T-helper 1 cell treated with Interleukin-12 subunit alpha and Interleukin-12 subunit beta and Interleukin-4 antibody, amounts not matched to agents 30 μg/mL and 1 μg/mL, for 36 hours (primary cell): ENCODE results near the gene ABHD13.
"Not testable (repeated sequence)": the region's sequence is repeated elsewhere in the genome, so short reads cannot be mapped to it uniquely, and the experiment has no call there.

Experiments used
- H3K27ac Mint-ChIP-seq: one replicate; pipeline ENCODE4 v1.8.0; 2021; ENCODE audit warnings: mild to moderate bottlenecking, mixed read lengths
- H3K27me3 Mint-ChIP-seq: one replicate; pipeline ENCODE4 v1.8.0; 2021; ENCODE audit warnings: low read depth, mixed read lengths
- H3K36me3 Mint-ChIP-seq: one replicate; pipeline ENCODE4 v1.8.0; 2021; ENCODE audit warnings: low read depth, mixed read lengths
- H3K4me1 Mint-ChIP-seq: one replicate; pipeline ENCODE4 v1.8.0; 2021; ENCODE audit warnings: low read depth, mixed read lengths
- H3K4me3 Mint-ChIP-seq: one replicate; pipeline ENCODE4 v1.8.0; 2021; ENCODE audit warnings: mild to moderate bottlenecking, moderate library complexity, mixed read lengths
- H3K9me3 Mint-ChIP-seq: one replicate; pipeline ENCODE4 v1.8.0; 2021; ENCODE audit warnings: mixed read lengths

Gene ABHD13

GRCh38 chr13:108263621-108264355 is 45.6 kb downstream of the ABHD13 start:
- Mint-ChIP-seq H3K9me3 (no peaks in the 10 kb centered on the region), H3K4me3 (no peak overlapping the region), H3K4me1 (peaks cover 20% of the 10 kb centered on the region), H3K27ac (no peak overlapping the region), H3K36me3 (peaks cover 5% of the 10 kb centered on the region), H3K27me3 (no peaks in the 10 kb centered on the region)

DNA sequence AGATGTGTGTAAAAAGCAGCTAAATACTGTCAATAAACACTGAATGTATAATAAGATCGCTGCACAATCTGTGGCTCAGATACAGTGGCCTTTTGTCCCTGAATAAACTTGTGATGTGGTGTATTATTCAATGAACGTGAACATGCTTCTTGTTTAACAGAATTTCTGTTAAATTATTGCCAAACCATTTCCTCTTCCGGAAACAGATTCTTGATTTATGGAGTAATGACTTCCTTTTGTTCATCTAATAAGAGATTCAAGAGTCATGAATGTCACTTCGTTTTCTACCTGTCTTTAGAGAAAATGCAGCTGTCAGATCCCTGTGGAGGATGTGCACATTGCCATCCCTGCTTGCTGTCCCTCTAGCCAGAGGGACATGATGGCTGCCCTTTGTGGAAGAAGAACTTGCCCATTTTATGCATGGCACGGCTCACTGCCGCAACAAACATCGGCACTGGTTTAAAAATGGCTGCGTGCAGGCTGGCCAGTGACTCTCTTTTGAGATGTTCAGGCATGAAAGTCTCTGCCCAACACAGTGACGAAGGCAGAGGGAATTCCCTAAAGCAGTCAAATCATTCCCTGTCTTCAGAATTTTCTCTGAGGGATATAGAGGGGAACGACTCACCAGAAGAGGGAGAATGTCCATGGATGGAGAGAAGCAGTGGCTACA is 48.3 kb downstream of the ABHD13 start:
- peaks cover 37% of the 10 kb centered on the region for H3K4me1 Mint-ChIP-seq
- H3K4me3 Mint-ChIP-seq: peak overlapping the region; percentile 14
- peaks cover 5% of the 10 kb centered on the region for H3K36me3 Mint-ChIP-seq
- no peaks in the 10 kb centered on the region for H3K27me3 Mint-ChIP-seq
- H3K27ac Mint-ChIP-seq: no peak overlapping the region
- no peaks in the 10 kb centered on the region for H3K9me3 Mint-ChIP-seq

GRCh38 chr13:108267347-108267746 is 49.2 kb downstream of the ABHD13 start:
- no peak overlapping the region for H3K27ac Mint-ChIP-seq
- H3K36me3 Mint-ChIP-seq: peaks cover 7% of the 10 kb centered on the region
- H3K9me3 Mint-ChIP-seq: no peaks in the 10 kb centered on the region
- H3K4me3 Mint-ChIP-seq: no peak overlapping the region
- peaks cover 40% of the 10 kb centered on the region for H3K4me1 Mint-ChIP-seq
- no peaks in the 10 kb centered on the region for H3K27me3 Mint-ChIP-seq

DNA sequence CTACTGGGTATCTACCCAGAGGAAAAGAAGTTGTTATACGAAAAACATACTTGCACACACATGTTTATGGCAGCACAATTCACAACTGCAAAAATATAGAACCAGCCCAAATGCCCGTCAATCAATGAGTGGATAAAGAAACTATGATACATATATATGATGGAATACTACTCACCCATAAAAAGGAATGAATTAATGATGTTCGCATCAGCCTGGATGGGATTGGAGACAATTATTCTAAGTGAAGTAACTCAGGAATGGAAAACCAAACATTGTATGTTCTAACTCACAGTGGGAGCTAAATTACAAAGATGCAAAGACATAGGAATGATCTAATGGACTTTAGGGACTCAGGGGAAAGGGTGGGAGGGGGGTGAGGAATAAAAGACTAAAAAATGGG is 49.7 kb downstream of the ABHD13 start:
- H3K4me3 Mint-ChIP-seq, H3K27ac Mint-ChIP-seq, H3K9me3 Mint-ChIP-seq, H3K27me3 Mint-ChIP-seq, H3K36me3 Mint-ChIP-seq: not testable (repeated sequence)
- H3K4me1 Mint-ChIP-seq: peaks cover 41% of the 10 kb centered on the region

DNA sequence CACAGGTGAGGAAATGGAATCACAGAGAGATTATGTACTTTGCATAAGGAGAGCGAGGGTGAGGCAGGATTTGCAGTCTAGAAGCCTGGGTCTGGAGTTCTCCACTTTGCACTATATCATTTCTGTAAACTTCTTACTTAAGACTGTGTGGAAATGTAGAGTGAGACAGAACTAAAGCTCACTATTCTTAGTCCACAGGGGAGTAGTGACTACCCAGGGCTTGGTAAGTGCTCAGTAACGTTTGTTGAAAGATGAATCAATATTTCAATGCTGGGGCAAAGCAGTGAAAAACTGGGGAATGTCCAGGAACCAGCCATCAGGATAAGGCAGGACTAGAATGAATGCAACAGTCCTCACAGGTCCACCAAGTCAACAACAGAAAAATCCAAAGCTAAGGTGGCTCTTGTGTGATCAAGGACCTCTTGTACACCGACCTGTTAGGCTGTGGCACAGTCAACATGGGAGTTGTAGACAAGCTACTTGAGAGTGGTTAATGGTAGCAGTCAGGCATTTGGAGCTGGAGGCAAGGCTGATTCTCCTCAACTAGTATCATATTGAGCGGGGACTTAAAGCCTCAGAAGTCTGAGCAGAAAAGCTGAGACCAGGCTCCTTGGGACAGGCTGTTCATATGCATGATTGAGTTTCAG is 50.4 kb downstream of the ABHD13 start:
- no peaks in the 10 kb centered on the region for H3K9me3 Mint-ChIP-seq
- no peak overlapping the region for H3K4me3 Mint-ChIP-seq
- peaks cover 43% of the 10 kb centered on the region for H3K4me1 Mint-ChIP-seq
- H3K36me3 Mint-ChIP-seq: peaks cover 8% of the 10 kb centered on the region
- H3K27ac Mint-ChIP-seq: peak overlapping the region; percentile 45
- no peaks in the 10 kb centered on the region for H3K27me3 Mint-ChIP-seq

GRCh38 chr13:108269601-108270328 is 51.6 kb downstream of the ABHD13 start, which contains the start of gene TNFSF13B:
Gene TNFSF13B (plus strand): TSS chr13:108269718. CDS start chr13:108269896, 178 bp downstream.
- peak within 1 kb of the TSS; percentile 92 for H3K27ac Mint-ChIP-seq
- H3K27me3 Mint-ChIP-seq: no peaks in the 10 kb centered on the region
- peaks cover 44% of the 10 kb centered on the region for H3K4me1 Mint-ChIP-seq
- no peaks in the 10 kb centered on the region for H3K9me3 Mint-ChIP-seq
- H3K36me3 Mint-ChIP-seq: peaks cover 5% of the 10 kb centered on the region
- peak within 1 kb of the TSS; percentile 87 for H3K4me3 Mint-ChIP-seq

- no peaks in the 10 kb centered on the region for H3K9me3 Mint-ChIP-seq
- H3K27me3 Mint-ChIP-seq: no peaks in the 10 kb centered on the region
- peak overlapping the region; percentile 92 for H3K27ac Mint-ChIP-seq
- peaks cover 2% of the 10 kb centered on the region for H3K36me3 Mint-ChIP-seq
- H3K4me1 Mint-ChIP-seq: peaks cover 42% of the 10 kb centered on the region
- peak overlapping the region; percentile 87 for H3K4me3 Mint-ChIP-seq
These were observed 52.2 kb downstream of the ABHD13 start for GRCh38 chr13:108270442-108270841.

- peaks cover 4% of the 10 kb centered on the region for H3K27me3 Mint-ChIP-seq
- H3K36me3 Mint-ChIP-seq: peaks cover 4% of the 10 kb centered on the region
- peak overlapping the region; percentile 66 for H3K4me3 Mint-ChIP-seq
- H3K27ac Mint-ChIP-seq: peak overlapping the region; percentile 2
- H3K4me1 Mint-ChIP-seq: peaks cover 28% of the 10 kb centered on the region
- no peaks in the 10 kb centered on the region for H3K9me3 Mint-ChIP-seq
These were observed 54.1 kb downstream of the ABHD13 start for GRCh38 chr13:108272333-108272732.

DNA sequence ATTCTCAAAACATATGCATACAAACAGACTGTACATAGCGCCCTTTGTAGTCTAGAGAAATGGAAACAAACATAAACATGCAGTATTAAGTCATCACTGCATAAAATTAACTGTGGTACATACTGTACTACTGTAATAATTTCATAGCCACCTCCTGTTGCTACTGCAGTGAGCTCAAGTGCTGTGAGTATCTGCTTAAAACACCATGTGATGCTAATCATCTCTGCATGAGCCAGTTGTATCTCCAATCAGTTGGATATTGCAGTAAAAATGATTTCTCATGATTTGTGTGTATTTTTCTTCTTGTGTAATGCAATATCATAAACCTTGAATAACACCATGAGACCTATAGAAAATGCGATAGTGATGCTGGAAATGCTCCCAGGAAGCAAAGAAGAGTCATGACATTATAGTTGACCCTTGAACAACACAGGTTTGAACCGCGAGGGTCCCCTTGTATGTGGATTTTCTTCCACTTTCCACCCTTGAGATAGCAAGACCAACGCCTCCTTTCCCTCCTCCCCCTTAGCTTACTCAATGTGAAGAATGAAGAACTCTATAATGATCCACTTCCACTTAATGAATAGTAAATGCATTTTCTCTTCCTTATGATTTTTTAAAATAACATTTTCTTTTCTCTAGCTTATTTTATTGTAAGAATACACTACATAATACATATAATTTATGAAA is 55.4 kb downstream of the ABHD13 start:
- Mint-ChIP-seq H3K4me3 (no peak overlapping the region), H3K36me3 (peaks cover 4% of the 10 kb centered on the region), H3K27me3 (peaks cover 4% of the 10 kb centered on the region), H3K9me3 (no peaks in the 10 kb centered on the region), H3K4me1 (peaks cover 26% of the 10 kb centered on the region), H3K27ac (no peak overlapping the region)

DNA sequence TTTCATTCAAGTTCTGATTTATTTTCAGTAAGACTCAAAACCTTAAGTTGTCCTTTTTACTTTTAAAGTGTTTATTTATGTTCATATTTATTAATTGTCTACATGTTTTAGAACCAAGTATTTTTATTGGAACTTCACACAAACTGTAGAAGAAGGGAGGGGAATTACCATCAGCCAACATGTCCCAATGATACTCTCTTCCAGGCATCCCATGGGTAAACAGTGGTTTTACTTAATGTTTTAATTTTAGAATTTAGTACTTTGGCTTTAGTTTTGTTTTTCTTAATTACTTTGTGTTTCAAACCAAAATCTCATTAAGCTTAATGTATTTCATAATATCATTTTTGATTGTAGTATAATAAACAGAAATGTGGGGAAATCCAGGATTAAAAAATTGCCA is 56.5 kb downstream of the ABHD13 start:
- no peak overlapping the region for H3K27ac Mint-ChIP-seq
- H3K9me3 Mint-ChIP-seq: no peaks in the 10 kb centered on the region
- H3K4me3 Mint-ChIP-seq: no peak overlapping the region
- peaks cover 4% of the 10 kb centered on the region for H3K36me3 Mint-ChIP-seq
- H3K27me3 Mint-ChIP-seq: peaks cover 4% of the 10 kb centered on the region
- peaks cover 17% of the 10 kb centered on the region for H3K4me1 Mint-ChIP-seq

- no peaks in the 10 kb centered on the region for H3K9me3 Mint-ChIP-seq
- H3K27ac Mint-ChIP-seq: no peak overlapping the region
- peaks cover 7% of the 10 kb centered on the region for H3K4me1 Mint-ChIP-seq
- H3K27me3 Mint-ChIP-seq: peaks cover 4% of the 10 kb centered on the region
- H3K4me3 Mint-ChIP-seq: no peak overlapping the region
- peaks cover 6% of the 10 kb centered on the region for H3K36me3 Mint-ChIP-seq
These were observed 57.9 kb downstream of the ABHD13 start for GRCh38 chr13:108276060-108276459.

DNA sequence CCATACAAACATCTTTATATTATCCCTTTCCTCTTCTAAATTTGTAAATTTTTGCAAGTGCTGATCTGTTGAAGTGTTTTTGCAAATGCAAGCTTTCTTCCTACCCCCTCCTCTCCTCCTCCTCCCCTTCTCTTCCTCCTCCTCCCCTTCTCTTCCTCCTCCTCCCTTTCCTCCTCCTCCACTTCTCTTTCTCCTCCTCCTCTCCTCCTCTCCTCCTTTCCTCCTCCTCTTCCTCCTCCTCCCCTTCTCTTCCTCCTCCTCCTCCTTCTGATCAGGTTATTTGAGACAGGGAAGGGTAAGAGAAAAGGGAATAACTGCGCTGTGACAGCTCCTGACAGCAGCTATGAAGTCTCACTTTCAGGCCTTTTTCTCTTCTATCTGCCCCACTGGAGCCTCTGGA is 60.3 kb downstream of the ABHD13 start:
- H3K27me3 Mint-ChIP-seq: peaks cover 4% of the 10 kb centered on the region
- no peak overlapping the region for H3K4me3 Mint-ChIP-seq
- H3K27ac Mint-ChIP-seq: no peak overlapping the region
- H3K9me3 Mint-ChIP-seq: no peaks in the 10 kb centered on the region
- peaks cover 3% of the 10 kb centered on the region for H3K36me3 Mint-ChIP-seq
- peaks cover 2% of the 10 kb centered on the region for H3K4me1 Mint-ChIP-seq

DNA sequence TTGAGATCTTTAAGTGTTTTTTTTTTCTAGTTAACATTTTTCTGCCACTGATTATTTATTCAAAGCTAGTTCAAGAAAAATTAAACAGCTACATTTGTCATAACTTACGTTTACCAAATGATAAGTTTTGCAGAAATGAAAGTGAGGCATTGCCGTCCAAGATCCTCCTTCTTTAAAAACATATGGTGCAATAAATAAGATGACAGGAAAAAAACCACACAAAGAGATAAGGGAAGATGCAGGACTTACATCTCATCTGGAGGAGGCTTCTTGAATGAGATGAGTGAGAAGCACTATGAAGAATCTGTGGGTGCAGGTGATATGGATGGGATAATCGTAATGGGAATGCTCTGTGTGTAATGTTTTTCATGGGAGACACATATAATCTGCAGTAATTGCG is 63.7 kb downstream of the ABHD13 start:
- H3K27ac Mint-ChIP-seq: no peak overlapping the region
- no peaks in the 10 kb centered on the region for H3K9me3 Mint-ChIP-seq
- H3K36me3 Mint-ChIP-seq: peaks cover 2% of the 10 kb centered on the region
- H3K27me3 Mint-ChIP-seq: no peaks in the 10 kb centered on the region
- no peaks in the 10 kb centered on the region for H3K4me1 Mint-ChIP-seq
- no peak overlapping the region for H3K4me3 Mint-ChIP-seq

- Mint-ChIP-seq H3K4me3 (no peak overlapping the region), H3K27me3 (no peaks in the 10 kb centered on the region), H3K27ac (no peak overlapping the region), H3K9me3 (no peaks in the 10 kb centered on the region), H3K4me1 (no peaks in the 10 kb centered on the region), H3K36me3 (peaks cover 2% of the 10 kb centered on the region)
These were observed 64.9 kb downstream of the ABHD13 start for GRCh38 chr13:108283110-108283509.
